Frontal cortex (tissue), 4 donors: ENCODE results near the gene CDK9. TPM values are rescaled to one million over a fixed set of nuclear protein-coding genes. Genes with fewer than 3 reads are reported as not detected.
"Not testable (repeated sequence)": the region's sequence is repeated elsewhere in the genome, so short reads cannot be mapped to it uniquely, and the experiment has no call there.

Experiments used
- DNase-seq, 2 donors: peaks; one replicate each; pipeline ENCODE4 v3.0.0; 2012; ENCODE audit warnings: low spot score in 2 of 2
- FAIRE-seq: peaks from 2 replicates; lab custom pipeline; 2012; peaks lifted over from hg19 to GRCh38; lab: Jason Lieb, UNC
- total RNA-seq: library from RNA; depleted of rRNA; stranded (reverse); fragments of >200 nt; gene quantifications from one replicate; pipeline ENCODE4 v1.2.3, GENCODE V29; 2014
- donor health status: control.
- donor health status: control.
- donor health status: control.

Gene CDK9
- total RNA-seq = 40.4 TPM

- DNase-seq (peak; percentile 98 to 99), FAIRE-seq (no peak)
Measured at GRCh38 chr9:127785933-127786772, at the start of gene CDK9. CDK9 (plus strand) TSS chr9:127786034; CDS start chr9:127786149, 115 bp downstream.

GRCh38 chr9:127738666-127739065 is 47.2 kb upstream of the CDK9 start:
- FAIRE-seq (no peak), DNase-seq (no peak)

- FAIRE-seq (no peak), DNase-seq (no peak)
Measured at GRCh38 chr9:127739614-127740330, 46.1 kb upstream of the CDK9 start.

- DNase-seq = peak; percentile 78 to 82
- no peak for FAIRE-seq
Measured at GRCh38 chr9:127741831-127742434, 43.9 kb upstream of the CDK9 start.

- FAIRE-seq (no peak), DNase-seq (peak in 1 of 2 donors; percentile 49)
Measured at GRCh38 chr9:127742435-127743088, 43.3 kb upstream of the CDK9 start.

- no peak for FAIRE-seq
Measured at GRCh38 chr9:127744398-127745110, 41.3 kb upstream of the CDK9 start.

GRCh38 chr9:127746959-127747569 is 38.8 kb upstream of the CDK9 start:
- no peak for FAIRE-seq

More at GRCh38 chr9:127744398-127745110, 41.3 kb upstream of the CDK9 start:
- DNase-seq = no peak

GRCh38 chr9:127749090-127749787 is 36.6 kb upstream of the CDK9 start:
- FAIRE-seq (no peak), DNase-seq (no peak)

More at GRCh38 chr9:127746959-127747569, 38.8 kb upstream of the CDK9 start:
- DNase-seq = no peak

GRCh38 chr9:127751269-127752054 is 34.4 kb upstream of the CDK9 start:
- DNase-seq (no peak), FAIRE-seq (no peak)

- DNase-seq (peak in 1 of 2 donors; percentile 47), FAIRE-seq (no peak)
Measured at GRCh38 chr9:127753148-127753547, 32.7 kb upstream of the CDK9 start.

- FAIRE-seq = no peak
- no peak for DNase-seq
Measured at GRCh38 chr9:127753622-127754021, 32.2 kb upstream of the CDK9 start.

GRCh38 chr9:127754099-127755060 is 31.5 kb upstream of the CDK9 start:
- DNase-seq (peak; percentile 61 to 81), FAIRE-seq (no peak)

GRCh38 chr9:127755061-127756060 is 30.5 kb upstream of the CDK9 start:
- DNase-seq = peak; percentile 60 to 73

GRCh38 chr9:127756233-127756632 is 29.6 kb upstream of the CDK9 start:
- DNase-seq = no peak
- no peak for FAIRE-seq

More at GRCh38 chr9:127755061-127756060, 30.5 kb upstream of the CDK9 start:
- FAIRE-seq = no peak

- not testable (repeated sequence) for FAIRE-seq, DNase-seq
Measured at GRCh38 chr9:127756776-127757175, 29.1 kb upstream of the CDK9 start.
